Stimulated activated CD8-positive, alpha-beta memory T cell treated with anti-CD3 and anti-CD28 coated beads, Interleukin-15, amount 100 ng/mL, for 4 hours (primary cell): ENCODE data around the gene ARHGAP33.

Experiments used
- DNase-seq, 2 donors: peaks; one replicate each; pipeline ENCODE4 v3.0.0-alpha.2; 2020; ENCODE audit warnings: low read depth in 2 of 2

The ARHGAP33 gene

DNA sequence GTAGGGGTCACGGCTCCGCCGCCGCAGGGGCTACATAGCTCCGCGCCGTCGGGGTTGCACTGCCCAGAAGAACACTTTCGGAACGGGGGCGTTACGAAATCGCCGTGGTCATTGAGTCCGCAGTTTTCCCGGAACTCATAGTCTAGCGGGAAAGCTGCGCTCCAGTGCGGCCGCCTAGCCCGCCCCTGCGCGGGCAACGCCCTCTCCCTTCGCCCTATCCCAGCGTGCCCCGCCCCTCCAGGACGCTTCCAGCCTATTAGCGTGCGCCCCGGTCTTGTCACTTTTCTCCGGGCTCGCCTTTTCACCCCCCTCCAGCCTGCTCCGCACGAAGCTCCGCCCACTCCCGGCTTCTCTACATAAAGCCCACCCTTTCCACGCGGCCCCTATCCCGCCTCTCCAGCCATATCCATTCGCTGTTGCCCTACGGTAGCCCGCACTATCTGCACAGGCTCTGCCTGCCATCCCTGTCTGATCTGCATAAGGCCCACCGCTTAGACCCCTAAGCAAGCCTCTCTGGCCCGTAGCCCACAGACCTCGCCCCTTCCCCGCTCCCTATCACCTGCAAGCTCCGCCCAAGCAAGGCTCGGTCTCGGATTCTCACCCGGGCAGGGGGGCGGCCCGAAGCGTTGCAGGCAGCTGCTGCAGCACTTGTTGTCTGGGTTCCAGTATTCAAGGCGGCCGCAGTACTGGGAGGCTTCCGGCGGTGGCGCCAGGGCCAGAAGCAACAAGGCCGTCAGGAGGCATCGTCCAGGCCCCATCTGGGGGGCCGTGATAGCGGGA is 34.8 kb upstream of the ARHGAP33 start:
- DNase-seq, result peak; percentile 86 to 93

DNA sequence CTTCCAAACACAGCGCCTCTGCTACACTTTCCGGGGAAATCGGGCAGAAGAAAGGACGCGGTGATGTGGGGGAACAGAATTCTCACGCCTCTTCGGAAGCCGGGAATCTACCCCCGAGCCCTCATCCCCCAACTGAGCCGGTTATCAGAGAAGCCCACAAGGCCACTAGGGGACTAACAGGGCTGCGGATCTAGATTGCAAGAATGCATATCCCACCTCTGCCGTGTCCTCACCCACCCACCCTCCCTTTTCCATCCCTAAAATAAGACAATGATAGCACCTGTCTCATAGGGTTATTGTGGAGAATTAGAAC is 34.2 kb upstream of the ARHGAP33 start:
- no peak for DNase-seq

DNA sequence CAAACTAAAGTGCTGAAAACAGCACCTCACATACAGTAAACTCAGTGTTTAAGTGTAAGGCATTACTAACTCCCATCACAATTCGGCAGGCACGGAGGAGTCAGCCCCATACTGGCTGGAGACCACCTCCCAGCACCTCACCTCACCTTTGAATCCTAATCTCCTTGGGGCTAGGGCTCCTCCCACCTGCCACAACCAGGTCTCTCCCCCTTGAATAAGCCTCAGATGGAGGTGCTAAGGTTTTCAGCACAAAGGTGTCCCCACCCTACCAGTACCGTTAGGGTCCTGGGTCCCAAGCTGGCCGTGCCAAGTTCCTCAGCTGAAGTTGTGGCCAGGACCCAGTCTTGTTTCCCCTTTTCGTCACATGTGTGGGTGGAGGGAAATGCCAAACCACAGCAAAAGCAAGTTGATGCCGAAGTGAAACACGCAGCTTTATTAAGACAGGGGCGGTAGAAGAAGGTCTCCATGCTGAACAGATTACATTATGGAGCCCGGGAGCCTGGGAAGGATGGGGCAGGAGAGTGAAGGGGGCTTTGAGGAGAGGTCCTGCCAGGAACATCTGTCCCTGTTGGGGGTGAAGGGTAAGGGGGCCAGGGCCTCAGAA is 33.1 kb upstream of the ARHGAP33 start, which contains the start of gene IGFLR1:
Gene IGFLR1, minus strand, starts transcription at position 332 of the 604 bp plus-strand sequence. CDS start 1,272 bp downstream, outside the sequence.
- peak; percentile 55 to 64 for DNase-seq

DNA sequence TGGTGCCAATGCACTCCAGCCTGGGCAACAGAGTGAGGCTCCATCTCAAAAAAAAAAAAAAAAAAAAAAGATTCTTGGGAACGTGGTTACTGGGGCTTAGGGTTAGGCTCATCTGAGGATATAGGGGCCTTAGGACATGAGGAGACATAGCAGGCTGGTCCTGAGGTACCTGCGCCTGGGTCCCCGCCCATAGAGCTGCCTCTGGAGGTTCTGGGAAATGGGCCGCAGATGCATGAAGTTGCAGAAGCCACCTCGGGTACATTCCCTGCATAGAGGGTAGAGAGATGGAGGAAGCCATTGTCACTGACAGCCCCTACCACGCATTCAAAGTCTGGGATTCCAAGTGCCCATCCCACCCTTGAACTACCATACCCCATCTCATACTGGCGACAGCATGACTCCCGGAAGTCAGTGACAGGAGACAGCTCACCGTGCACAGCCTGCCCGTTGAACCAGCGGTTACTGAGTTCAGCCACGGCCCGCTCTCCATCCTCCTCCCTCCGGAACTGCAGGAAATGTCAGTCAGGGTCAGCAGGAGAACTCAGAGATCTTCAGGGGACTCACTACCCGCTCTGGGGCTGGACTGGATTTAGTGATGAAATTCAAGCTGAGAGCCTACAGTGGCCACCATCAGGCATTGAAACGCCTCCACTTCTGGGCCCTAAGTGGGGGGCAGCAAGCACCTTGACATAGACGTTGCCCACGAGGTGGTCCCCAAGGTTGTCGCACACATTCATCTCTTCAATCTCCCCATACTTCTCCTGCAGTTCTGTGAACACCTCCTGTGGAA is 31.5 kb upstream of the ARHGAP33 start:
- no peak for DNase-seq

DNA sequence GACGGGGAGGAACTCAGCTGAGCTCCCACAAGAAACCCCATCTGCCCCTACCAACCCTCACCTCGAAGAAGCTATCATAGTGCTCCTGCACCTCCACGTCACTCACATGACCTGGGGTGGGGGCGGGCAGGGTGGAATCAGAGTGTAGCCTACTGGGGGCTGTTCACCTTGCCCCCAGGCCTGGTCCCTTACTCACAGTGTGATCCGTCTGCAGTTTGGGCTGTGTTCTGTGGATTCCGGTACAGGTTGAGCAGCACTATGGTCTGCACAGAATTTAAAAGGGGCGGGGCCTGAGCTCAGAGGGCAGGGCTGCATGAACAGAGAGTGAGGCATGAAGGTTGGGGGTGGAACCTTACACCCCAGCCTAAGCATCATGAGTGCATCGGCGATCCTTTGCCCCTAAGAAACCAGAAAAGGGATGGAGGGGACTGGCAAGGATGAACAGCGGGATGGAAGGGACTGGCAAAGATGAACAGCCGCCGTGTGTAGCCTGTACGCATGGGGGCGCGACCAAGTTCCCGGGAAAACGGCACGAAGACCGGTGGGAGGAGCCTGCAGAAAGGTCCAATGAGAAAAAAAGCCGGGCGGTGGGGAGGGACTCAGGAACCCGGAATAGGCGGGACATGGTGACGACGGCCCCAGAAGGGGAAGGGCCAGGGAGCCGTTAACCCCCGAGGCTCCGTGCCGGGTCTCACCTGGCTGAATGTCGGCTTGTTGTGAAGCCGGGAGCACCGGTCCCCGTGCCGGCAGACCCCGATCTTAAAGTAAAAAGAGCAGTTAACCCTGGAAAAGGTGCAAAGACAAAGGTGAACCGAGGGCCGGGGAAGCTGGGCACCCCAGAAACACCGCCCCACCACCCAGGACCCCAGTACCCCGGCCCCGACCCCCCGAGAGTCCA is 30.7 kb upstream of the ARHGAP33 start:
- peak; percentile 85 to 87 for DNase-seq

DNA sequence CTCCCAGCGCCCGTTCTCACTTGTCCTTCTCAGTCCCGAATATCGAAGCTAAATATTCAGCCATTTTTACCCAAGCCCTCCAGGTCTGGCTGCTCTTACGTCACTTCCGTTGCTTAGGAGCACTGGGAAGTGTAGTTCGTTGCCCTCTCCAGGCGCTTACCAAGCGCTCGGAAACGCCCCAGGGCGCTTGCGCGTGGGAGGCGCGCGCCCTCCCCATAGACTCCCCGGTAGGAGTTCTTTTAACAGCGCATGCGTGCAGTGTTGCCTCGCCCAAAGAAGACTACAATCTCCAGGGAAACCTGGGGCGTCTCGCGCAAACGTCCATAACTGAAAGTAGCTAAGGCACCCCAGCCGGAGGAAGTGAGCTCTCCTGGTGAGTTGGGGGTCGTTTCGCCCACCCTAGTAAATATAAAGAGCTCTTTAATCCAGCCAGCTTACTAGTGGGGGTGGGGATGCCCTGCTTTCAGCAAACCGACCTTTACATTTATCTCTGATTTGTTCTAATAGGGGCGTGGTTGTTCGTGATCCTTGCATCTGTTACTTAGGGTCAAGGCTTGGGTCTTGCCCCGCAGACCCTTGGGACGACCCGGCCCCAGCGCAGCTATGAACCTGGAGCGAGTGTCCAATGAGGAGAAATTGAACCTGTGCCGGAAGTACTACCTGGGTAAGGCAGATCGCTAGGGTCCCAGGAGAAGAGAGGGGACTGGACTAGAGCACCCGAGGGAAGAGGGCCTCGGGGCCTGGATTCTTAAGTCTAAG is 29.9 kb upstream of the ARHGAP33 start, which contains the start of the genes PSENEN and U2AF1L4:
Gene PSENEN, plus strand, starts transcription at position 324 of the 759 bp plus-strand sequence. Its CDS starts 280 bp downstream, at position 604.
Gene U2AF1L4, minus strand, starts transcription at position 91 of the 759 bp plus-strand sequence. Its CDS starts 27 bp downstream, at position 64.
- peak; percentile 95 to 96 for DNase-seq

DNA sequence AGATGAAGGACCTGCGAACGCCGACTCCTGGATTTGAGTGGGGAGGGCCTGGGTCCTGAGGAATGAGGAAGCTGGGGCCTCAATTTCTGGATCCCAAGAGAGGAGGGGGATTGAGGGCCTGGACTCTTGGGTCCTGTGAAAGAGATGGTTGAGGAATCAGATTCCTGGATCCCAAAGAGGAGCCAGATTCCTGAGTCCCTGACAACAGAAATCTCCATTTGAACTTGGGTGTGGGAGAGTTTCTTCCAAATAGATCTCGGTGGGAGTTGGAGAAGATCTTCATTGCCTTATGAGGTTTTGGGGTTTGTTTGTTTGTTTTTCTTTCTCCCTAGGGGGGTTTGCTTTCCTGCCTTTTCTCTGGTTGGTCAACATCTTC is 29.3 kb upstream of the ARHGAP33 start:
- DNase-seq, result no peak

DNA sequence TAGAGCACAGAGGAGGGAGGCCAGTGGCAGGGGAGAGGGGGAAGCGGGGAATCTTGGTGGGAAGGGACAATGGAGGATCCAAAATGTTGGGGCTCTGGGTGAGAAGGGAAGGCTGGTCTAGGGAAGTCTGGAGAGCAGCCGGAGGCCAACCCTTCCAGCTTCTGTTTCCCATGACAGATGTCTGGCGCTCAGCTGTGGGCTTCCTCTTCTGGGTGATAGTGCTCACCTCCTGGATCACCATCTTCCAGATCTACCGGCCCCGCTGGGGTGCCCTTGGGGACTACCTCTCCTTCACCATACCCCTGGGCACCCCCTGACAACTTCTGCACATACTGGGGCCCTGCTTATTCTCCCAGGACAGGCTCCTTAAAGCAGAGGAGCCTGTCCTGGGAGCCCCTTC is 28.8 kb upstream of the ARHGAP33 start:
- no peak for DNase-seq

DNA sequence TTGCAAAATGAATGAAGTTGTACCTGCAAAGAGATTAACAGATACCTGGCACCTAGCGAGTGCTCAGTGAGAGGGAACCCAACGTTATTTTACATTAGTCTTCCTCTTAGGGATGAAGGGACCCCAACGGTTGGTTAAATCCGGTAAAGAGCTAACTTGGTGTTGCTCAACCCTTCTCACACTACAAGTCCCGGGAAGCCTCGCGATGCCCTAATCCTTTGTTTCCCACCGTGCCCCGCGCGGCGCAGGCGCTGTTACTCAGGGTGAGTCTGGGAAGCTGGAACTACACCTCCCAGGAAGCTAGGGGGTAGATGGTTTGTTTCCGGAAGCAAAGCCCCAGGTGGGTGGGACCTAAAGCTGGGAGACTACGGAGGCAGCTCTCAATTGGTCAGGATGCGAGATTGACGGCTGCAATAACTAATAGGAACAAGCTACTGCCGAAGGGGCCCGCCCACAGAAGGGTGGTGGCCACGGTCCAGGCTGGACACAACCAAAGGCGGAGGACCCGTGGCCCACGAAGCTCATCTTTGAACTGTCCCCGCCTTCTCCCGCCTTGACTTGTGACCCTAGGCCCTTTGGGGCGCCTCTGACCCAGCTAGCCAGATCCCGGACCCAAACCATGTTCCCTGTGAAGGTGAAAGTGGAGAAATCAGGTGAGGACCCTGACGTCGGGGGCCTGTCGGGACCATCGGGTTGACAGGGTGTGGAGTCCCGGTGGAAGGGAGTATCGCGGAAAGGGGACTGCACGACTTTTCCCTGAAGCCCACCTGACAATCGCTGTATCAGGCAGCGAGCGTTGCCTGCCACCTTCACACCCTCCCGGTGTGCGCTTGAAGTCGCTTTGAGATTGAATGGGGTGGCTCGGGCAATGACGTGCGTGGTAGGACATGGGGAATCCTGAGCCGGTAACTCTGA is 27.0 kb upstream of the ARHGAP33 start, which contains the start of gene LIN37:
Gene LIN37, plus strand, starts transcription at position 471 of the 915 bp plus-strand sequence. Its CDS starts 149 bp downstream, at position 620.
- DNase-seq, result peak; percentile 96 to 99

DNA sequence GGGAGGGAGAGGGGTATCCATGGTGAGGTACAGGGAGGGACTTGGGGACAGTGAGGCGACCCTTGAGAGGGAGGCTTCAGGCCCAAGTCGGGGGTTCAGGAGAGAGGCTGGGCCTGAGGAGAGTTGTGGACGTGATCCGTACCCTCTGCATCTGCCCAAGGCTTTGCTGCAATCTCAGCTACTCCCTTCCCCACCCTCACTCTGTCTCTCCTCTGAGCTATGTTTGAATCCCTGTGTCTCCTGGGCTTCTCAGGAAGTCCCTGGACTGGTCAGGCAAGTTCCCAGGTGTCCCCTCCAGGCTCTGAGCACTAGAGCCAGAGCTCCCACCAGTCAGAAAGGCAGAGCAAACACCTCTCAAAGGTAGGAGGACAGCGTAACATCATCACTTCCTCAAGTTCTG is 25.2 kb upstream of the ARHGAP33 start:
- DNase-seq, result no peak

DNA sequence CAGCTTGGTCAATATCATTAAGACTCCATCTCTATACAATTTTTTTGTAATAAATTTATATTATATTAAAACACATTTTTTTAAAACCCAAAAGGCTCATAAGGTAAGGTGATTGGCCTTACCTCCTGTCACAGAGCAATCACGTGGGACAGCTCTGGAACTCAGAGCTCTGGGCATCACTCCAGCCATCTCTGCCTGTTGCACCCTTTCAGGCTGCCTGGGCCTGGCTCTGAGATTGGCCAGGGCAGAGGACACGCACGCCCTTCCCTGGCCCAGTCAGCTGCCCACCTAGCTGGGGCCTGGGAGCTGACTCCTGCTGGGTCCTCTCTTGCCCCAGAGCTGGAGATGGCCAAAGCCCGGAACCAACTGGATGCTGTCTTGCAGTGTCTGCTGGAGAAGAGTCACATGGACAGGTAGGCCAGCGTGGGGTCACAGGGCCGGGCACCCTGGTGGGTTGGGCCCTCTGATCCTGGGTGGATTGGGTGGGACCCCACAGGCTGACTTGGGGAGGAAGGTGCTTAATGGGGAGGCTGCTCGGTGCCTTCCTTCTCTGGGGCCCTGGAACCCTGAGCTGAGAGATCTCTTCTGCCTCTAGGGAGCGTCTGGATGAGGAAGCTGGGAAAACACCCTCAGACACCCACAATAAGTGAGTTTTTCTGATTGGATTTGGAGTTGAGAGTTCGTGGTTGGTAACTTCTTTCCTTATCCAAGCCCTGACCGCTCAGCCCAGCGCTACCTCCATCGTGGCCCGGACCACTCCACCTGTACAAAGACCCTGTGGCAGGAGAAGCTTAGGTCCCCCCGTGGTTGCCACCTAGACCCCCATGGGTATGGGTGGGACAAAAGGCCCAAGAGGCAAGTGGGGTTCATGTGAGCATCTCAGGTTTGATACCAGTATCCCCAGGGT is 23.3 kb upstream of the ARHGAP33 start:
- no peak for DNase-seq

DNA sequence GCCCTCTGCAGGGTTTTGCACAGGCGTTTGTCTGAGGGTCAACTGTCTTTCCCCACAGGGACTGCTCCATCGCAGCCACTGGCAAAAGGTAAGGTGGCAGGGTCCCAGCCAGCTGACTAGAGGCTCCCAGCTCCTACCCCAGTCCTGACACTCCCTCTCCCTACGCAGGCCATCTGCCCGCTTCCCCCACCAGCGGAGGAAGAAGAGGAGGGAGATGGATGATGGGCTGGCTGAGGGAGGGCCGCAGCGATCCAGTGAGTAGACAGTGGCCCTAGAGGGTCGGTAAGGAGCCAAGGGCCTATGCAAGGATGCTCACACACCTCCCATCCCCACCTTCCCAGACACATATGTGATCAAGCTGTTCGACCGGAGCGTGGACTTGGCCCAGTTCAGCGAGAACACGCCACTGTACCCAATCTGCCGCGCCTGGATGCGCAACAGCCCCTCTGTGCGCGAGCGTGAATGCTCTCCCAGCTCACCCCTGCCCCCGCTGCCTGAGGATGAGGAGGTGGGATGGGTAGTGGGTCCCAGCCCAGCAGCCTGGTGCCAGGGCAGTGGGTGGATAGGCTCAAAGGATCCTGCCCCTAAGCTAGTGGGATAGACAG is 22.5 kb upstream of the ARHGAP33 start:
- no peak for DNase-seq

DNA sequence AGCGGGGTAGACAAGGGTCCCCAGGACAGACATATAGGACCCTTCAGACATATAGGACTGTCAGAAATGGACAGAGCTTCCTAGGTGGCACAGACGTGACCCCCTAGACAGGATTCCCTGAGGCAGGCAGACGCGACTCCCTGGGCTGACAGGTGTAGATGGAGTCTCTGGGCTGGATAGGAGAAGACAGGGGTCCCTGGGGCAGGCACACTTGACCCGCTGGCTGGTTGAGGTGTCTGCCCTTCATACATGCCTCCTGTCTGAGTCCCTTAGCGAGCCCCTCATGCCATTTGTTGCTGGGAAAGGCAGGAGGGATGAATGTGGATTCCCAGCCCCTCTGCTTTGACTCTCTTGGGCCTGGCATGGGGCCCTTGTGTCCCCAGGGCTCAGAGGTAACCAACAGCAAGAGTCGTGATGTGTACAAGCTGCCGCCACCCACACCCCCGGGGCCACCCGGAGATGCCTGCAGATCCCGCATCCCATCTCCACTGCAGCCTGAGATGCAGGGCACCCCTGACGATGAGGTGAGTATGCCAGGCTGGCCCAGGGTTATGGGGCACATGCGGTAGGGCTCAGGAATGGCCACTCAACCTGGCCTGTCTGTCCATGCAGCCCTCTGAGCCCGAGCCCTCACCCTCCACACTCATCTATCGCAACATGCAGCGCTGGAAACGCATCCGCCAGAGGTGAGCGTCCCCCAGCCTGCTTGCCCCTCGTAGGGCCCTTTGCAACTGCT is 21.6 kb upstream of the ARHGAP33 start:
- no peak for DNase-seq

DNA sequence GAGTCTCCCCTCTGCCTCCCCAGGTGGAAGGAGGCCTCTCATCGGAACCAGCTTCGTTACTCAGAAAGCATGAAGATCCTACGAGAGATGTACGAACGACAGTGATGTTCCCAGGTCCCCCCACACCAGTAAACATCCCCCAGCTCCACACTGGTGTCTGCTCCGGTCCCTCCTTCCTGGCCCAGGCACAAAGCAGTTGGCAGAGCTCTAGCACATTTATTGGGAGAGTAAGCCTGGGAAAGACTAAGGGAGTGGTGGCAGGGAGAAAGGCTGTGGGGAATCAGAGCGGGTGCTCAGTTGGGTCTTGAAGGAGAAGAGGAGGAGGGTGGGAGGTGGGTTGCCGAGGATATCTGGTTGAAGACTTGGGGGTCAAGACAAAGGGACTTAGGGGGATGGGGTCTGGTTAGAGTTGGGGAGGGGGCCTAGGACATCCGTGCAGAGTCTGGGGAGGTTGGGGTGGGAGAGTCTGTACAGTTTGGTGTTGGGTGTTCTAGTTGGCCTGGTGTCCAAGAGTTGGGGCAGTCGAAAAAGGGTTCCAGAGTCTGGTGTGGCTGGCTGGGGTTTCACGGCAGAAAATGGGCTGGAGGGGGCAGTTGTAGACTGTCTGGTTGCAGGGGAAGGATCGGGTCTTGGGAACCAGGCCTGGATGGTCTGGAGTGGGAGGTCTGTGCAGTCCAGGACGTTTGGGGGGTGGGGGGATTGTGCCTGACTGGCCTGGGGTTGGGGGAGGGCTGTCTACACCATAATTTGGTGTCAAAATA is 20.8 kb upstream of the ARHGAP33 start:
- DNase-seq, result no peak

DNA sequence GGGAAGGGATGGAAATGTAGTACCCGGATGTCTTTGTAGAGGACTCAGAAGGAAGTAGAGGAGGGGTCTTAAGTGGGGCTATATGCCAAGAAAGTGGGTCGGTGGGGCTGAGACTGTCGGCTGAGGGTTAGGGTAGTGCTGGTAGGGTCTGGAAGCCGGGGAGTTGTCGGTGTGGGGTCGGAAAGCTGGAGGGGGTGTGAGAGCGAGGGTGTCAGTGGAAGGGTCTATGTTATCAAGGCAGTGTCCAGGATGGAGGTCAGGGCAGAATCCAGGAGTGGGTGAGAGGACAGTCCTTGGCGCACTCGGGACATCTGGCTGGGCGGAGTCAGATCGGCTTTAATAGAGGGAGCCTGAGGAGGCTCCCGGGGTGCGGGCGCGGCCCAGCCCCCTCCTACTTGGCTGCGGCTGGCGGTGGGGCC is 20.2 kb upstream of the ARHGAP33 start:
- no peak for DNase-seq
